ENCODE measurements around the gene VPS9D1.

Gene VPS9D1

DNA sequence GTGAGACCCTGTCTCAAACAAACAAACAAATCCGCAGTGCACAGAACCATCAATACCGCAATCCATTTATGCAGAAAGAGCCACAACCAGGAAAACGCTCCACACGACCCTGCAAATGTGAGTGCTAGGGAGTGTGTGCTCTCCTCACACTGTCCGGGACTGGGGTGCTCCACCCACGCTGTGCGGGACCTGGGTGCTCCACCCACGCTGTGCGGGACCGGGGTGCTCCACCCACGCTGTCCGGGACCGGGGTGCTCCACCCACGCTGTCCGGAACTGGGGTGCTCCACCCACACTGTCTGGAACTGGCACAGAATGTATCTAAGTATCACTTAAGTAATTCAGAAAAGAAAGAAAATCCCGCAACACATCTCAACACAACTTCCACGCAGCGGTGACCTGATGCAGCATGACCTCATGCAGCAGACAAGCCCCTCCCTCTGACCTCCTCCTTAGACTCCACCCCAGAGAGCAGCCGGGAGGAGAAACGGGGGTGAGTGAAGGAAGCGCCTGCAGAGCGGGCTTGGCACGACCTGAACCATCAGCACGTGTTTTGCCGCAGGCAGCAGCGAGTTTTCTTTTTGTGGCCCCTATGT lies 39.1 kb upstream of the VPS9D1 start:
- TF ChIP-seq, protein P1, sequence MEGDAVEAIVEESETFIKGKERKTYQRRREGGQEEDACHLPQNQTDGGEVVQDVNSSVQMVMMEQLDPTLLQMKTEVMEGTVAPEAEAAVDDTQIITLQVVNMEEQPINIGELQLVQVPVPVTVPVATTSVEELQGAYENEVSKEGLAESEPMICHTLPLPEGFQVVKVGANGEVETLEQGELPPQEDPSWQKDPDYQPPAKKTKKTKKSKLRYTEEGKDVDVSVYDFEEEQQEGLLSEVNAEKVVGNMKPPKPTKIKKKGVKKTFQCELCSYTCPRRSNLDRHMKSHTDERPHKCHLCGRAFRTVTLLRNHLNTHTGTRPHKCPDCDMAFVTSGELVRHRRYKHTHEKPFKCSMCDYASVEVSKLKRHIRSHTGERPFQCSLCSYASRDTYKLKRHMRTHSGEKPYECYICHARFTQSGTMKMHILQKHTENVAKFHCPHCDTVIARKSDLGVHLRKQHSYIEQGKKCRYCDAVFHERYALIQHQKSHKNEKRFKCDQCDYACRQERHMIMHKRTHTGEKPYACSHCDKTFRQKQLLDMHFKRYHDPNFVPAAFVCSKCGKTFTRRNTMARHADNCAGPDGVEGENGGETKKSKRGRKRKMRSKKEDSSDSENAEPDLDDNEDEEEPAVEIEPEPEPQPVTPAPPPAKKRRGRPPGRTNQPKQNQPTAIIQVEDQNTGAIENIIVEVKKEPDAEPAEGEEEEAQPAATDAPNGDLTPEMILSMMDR (IDR thresholded peaks at IDR 0.05; ENCODE audit: low read depth, low read length), result no peak
- no peak for DNase-seq (ENCODE audit: low read depth in 2 of 2)
- no peak overlapping the region for H3K4me3 ChIP-seq (replicated peaks in 1 of 2; ENCODE audit: low read depth in 2 of 2, low read length in 2 of 2)

DNA sequence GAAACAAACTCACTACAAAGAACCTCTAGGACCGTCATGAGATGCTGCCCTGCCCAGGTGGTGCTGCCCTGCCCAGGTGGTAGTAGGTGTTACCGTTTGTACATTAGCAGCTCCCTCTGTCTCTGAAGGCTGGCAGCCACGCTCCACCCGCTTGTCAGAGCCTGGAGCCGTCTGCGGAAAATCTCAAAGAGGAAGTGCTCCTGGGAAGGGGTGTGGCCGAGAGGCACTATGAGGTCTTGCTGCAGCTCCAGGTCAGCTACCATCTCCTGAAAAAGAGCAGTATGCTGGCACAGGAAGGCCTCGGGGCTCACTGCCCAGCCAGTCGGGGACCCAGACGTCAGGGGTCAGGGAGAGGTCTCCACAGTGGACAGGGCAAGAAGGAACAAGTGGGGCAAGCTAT lies 28.9 kb upstream of the VPS9D1 start:
- no peak overlapping the region for H3K4me3 ChIP-seq (replicated peaks in 1 of 2; ENCODE audit: low read depth in 2 of 2, low read length in 2 of 2)
- TF ChIP-seq, protein P1 (IDR thresholded peaks at IDR 0.05; ENCODE audit: low read depth, low read length), result no peak
- DNase-seq (ENCODE audit: low read depth in 2 of 2), result no peak

DNA sequence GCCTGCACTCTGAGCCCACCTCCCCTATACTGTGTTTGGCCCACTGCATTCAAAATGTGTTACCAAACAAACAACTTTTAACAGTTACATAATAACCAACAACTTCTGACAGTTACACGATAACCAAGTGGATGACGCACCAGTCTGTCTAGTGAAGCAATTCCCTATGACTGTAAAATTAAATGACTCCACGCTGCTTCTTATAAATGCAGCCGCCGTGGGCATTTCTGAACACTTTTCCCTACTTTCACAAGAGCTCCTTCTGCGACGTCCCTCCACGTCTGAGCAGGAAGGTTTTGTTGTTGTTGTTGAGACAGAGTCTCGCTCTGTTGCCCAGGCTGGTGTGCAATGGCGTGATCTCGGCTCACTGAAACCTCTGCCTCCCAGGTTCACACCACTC lies 28.2 kb upstream of the VPS9D1 start:
- no peak for DNase-seq (ENCODE audit: low read depth in 2 of 2)
- TF ChIP-seq, protein P1 (IDR thresholded peaks at IDR 0.05; ENCODE audit: low read depth, low read length), result no peak
- no peak overlapping the region for H3K4me3 ChIP-seq (replicated peaks in 1 of 2; ENCODE audit: low read depth in 2 of 2, low read length in 2 of 2)

DNA sequence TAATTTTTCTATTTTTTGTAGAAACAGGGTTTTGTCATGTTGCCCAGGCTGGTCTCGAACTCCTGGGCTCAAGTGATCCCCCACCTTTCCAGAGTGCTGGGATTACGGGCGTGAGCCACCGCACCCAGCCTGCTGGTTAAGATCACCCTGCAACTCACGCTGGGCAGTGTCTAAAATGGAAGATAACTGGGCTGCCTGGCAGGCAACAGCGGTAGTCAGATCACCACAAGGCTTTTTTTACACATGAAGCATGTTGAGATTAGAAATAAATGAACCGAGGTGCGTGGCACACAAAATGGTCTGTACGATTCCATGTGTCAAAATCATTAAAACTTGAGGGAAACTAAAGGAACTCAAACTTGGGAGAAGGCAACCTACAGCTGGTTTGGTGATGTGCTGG lies 27.4 kb upstream of the VPS9D1 start:
- TF ChIP-seq, protein P1 (IDR thresholded peaks at IDR 0.05; ENCODE audit: low read depth, low read length), result no peak
- H3K4me3 ChIP-seq (replicated peaks in 1 of 2; ENCODE audit: low read depth in 2 of 2, low read length in 2 of 2), result no peak overlapping the region
- no peak for DNase-seq (ENCODE audit: low read depth in 2 of 2)

DNA sequence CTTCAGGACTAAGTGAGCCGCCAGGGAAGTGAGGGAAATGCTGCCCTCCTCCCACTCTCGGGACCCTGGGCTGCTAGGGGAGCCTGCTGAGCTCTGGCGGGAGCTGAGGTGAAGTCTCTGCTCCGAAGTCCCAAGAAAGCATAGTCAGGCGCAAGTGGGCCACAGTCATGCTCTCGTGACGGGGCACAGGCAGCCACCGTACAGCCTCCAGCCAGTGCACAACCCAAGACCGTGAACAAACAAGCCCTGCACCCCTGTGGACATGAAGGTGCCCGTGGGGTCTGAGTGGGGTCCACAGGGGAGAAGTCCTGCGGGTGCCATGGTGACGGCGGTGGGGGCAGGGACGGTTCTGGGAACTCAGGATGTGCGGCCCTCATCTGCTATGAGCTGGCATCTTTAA lies 25.3 kb upstream of the VPS9D1 start:
- no peak for DNase-seq (ENCODE audit: low read depth in 2 of 2)
- no peak overlapping the region for H3K4me3 ChIP-seq (replicated peaks in 1 of 2; ENCODE audit: low read depth in 2 of 2, low read length in 2 of 2)
- TF ChIP-seq, protein P1 (IDR thresholded peaks at IDR 0.05; ENCODE audit: low read depth, low read length), result no peak

DNA sequence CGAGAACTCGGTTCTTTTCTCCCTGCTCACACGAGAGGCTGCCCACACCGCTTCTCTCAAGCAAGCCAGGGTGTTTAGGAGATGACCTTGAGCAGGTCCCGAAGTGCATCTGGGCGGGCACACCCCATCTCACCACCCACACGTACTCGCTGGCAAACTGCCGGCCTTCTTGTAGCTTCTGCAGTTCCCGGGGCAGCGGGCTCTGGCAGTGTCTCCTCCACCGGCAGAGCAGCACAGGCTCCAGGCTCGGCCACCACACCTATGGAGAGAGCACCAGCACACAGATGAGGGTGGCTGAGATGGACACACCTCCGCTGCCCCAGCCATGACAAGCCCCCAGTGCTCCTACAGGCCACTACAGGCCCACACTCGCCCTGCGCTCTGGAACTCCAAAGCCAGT lies 24.1 kb upstream of the VPS9D1 start:
- TF ChIP-seq, protein P1 (IDR thresholded peaks at IDR 0.05; ENCODE audit: low read depth, low read length), result no peak
- H3K4me3 ChIP-seq (replicated peaks in 1 of 2; ENCODE audit: low read depth in 2 of 2, low read length in 2 of 2), result no peak overlapping the region

DNA sequence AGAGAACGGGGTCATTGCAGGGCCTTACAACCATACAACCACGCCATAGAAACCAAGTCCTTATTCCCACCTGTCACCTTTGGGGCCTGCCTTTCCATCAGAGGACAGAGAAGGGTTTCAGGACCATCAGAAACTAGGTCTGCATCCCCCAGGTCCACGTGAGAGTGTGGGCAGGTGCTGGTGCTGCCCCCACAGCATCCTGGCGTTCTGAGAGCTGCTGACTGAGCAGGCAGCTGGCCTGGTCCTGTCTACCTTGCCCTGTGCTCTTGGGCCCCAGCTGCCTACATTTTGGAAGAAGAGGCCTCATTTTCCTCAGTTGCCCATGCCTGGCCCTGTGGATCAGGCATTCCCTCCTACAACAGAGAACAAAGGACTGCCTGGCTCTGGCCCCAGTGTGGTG lies 22.2 kb upstream of the VPS9D1 start:
- H3K4me3 ChIP-seq (replicated peaks in 1 of 2; ENCODE audit: low read depth in 2 of 2, low read length in 2 of 2), result no peak overlapping the region
- no peak for DNase-seq (ENCODE audit: low read depth in 2 of 2)
- TF ChIP-seq, protein P1 (IDR thresholded peaks at IDR 0.05; ENCODE audit: low read depth, low read length), result no peak

More for the DNA sequence above, 24.1 kb upstream of the VPS9D1 start:
- DNase-seq (ENCODE audit: low read depth in 2 of 2), result no peak

All from cardiac fibroblast (primary cell).